Measurements from ENCODE around the gene RASSF8. TPM values are rescaled to one million over a fixed set of nuclear protein-coding genes. Genes with fewer than 3 reads are reported as not detected.

Gene RASSF8
- total RNA-seq, 1 donor from 2014 or later = 39.5 TPM

DNA sequence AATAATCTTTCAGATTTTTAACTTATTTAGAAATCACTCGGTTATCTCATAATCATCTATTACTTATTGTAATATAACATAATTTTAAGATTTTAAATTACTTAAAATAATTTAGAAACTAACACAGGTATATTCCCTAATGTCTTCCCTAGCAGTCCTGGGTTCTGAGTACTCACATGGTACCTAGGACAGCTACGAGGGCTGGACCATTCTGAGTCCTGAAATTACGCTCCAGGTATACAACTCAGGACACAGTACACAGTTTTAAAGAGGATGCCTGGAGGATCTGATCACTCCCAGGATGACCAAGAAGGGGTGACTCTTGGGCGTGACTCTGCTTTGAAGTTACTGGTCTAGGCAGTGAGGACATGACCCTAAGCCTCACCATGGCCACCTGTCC is 9.1 kb upstream of the RASSF8 start:
- Histone ChIP-seq H3K4me3 (ENCODE audit: insufficient read depth, low read depth, low read length) (no peak overlapping the region), H3K4me2 (ENCODE audit: low read length) (no peak overlapping the region), H3K27me3 (ENCODE audit: insufficient read depth, low read length) (no peaks in the 10 kb centered on the region), H4K20me1 (ENCODE audit: insufficient read depth, low read length) (no peaks in the 10 kb centered on the region), H3K36me3 (ENCODE audit: insufficient read depth, low read length) (no peaks in the 10 kb centered on the region), H3K27ac (ENCODE audit: low read depth, low read length) (no peak overlapping the region), H3K9me3 (ENCODE audit: insufficient read depth, low read depth, low read length) (no peaks in the 10 kb centered on the region), H2AFZ (ENCODE audit: low read depth, low read length) (no peak overlapping the region), H3K79me2 (ENCODE audit: insufficient read depth, low read length) (no peaks in the 10 kb centered on the region), H3K4me1 (ENCODE audit: insufficient read depth, low read length) (no peaks in the 10 kb centered on the region), H3K9ac (ENCODE audit: low read length) (no peak overlapping the region)
- Mint-ChIP-seq H3K4me1 (ENCODE audit: low read depth, unreplicated experiment) (no peaks in the 10 kb centered on the region), H3K9me3 (ENCODE audit: unreplicated experiment) (no peaks in the 10 kb centered on the region), H3K27me3 (ENCODE audit: low read depth, unreplicated experiment) (no peaks in the 10 kb centered on the region), H3K36me3 (ENCODE audit: low read depth, unreplicated experiment) (peaks cover 4% of the 10 kb centered on the region), H3K27ac (ENCODE audit: unreplicated experiment) (no peak overlapping the region), H3K4me3 (ENCODE audit: unreplicated experiment) (no peak overlapping the region)
- TF ChIP-seq EZH2 (IDR thresholded peaks at IDR 0.05; ENCODE audit: insufficient read depth, low read length) = no peak
- TF ChIP-seq, protein P1, sequence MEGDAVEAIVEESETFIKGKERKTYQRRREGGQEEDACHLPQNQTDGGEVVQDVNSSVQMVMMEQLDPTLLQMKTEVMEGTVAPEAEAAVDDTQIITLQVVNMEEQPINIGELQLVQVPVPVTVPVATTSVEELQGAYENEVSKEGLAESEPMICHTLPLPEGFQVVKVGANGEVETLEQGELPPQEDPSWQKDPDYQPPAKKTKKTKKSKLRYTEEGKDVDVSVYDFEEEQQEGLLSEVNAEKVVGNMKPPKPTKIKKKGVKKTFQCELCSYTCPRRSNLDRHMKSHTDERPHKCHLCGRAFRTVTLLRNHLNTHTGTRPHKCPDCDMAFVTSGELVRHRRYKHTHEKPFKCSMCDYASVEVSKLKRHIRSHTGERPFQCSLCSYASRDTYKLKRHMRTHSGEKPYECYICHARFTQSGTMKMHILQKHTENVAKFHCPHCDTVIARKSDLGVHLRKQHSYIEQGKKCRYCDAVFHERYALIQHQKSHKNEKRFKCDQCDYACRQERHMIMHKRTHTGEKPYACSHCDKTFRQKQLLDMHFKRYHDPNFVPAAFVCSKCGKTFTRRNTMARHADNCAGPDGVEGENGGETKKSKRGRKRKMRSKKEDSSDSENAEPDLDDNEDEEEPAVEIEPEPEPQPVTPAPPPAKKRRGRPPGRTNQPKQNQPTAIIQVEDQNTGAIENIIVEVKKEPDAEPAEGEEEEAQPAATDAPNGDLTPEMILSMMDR (IDR thresholded peaks at IDR 0.05; ENCODE audit: insufficient read depth, low read depth, low read length) = no peak
- DNase-seq (ENCODE audit: low read depth) (no peak), FAIRE-seq (no peak)

DNA sequence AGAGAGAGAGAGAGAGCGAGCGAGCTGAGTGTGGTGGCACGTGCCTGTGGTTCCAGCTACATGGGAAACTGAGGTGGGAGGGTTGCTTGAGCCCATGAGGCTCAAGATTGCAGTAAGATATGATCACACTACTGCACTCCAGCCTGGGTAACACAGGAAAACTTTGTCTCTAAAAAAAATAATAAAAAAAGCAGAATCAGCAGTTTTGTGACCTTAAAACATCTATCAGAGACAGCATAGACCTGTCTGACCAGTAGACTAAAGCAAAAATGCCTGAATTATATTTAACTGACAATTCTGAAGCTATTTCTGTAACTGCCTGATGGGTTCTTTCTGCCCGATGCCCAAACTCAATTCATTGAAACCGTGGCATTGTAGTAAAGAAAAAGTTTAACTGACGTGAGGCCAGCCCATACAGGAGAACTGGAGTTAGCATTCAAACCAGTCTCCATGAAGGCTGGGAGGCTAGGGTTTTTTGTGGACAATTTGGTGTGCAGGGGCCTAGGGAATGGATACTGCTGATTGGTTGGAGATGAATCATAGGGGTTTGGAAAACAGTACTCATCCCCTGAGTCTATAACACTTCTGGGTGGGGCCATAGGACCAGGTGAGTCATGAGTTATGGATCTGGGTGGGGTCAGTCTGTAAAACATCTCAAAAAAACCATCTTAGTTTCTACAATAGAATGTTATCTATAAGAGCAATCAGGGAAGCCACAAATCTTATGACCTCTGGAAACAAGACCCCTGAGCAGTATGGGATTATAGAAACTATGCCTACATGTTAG is 8.0 kb upstream of the RASSF8 start:
- Mint-ChIP-seq H3K9me3 (ENCODE audit: unreplicated experiment) (no peaks in the 10 kb centered on the region), H3K4me1 (ENCODE audit: low read depth, unreplicated experiment) (no peaks in the 10 kb centered on the region), H3K36me3 (ENCODE audit: low read depth, unreplicated experiment) (peaks cover 4% of the 10 kb centered on the region), H3K4me3 (ENCODE audit: unreplicated experiment) (no peak overlapping the region), H3K27ac (ENCODE audit: unreplicated experiment) (no peak overlapping the region), H3K27me3 (ENCODE audit: low read depth, unreplicated experiment) (no peaks in the 10 kb centered on the region)
- Histone ChIP-seq H3K27ac (ENCODE audit: low read depth, low read length) (no peak overlapping the region), H3K36me3 (ENCODE audit: insufficient read depth, low read length) (no peaks in the 10 kb centered on the region), H3K79me2 (ENCODE audit: insufficient read depth, low read length) (no peaks in the 10 kb centered on the region), H3K4me2 (ENCODE audit: low read length) (no peak overlapping the region), H4K20me1 (ENCODE audit: insufficient read depth, low read length) (no peaks in the 10 kb centered on the region), H2AFZ (ENCODE audit: low read depth, low read length) (no peak overlapping the region), H3K4me3 (ENCODE audit: insufficient read depth, low read depth, low read length) (no peak overlapping the region), H3K4me1 (ENCODE audit: insufficient read depth, low read length) (no peaks in the 10 kb centered on the region), H3K27me3 (ENCODE audit: insufficient read depth, low read length) (no peaks in the 10 kb centered on the region), H3K9me3 (ENCODE audit: insufficient read depth, low read depth, low read length) (no peaks in the 10 kb centered on the region), H3K9ac (ENCODE audit: low read length) (no peak overlapping the region)
- FAIRE-seq = no peak
- TF ChIP-seq, protein P1 (IDR thresholded peaks at IDR 0.05; ENCODE audit: insufficient read depth, low read depth, low read length) = no peak
- no peak for TF ChIP-seq EZH2 (IDR thresholded peaks at IDR 0.05; ENCODE audit: insufficient read depth, low read length)
- no peak for DNase-seq (ENCODE audit: low read depth)
